Measurements from ENCODE around the gene ANKRD65. TPM values are rescaled to one million over a fixed set of nuclear protein-coding genes. Genes with fewer than 3 reads are reported as not detected.

The ANKRD65 gene
- total and polyA plus RNA-seq, 8 donors, result 2.3 to 41.8 (median 14.0) TPM

- Histone ChIP-seq H3K4me1 (peaks cover 35 to 81% (median 61%) of the 10 kb centered on the region in 3 donors), H3K4me3 (peak overlapping the region in 1 of 4 donors; percentile 76), H3K27me3 (no peaks in the 10 kb centered on the region), H3K9me3 (no peaks in the 10 kb centered on the region), H3K27ac (peak overlapping the region; percentile 81 to 96 (median 92)), H3K36me3 (no peaks in the 10 kb centered on the region)
- DNase-seq (peak in 5 of 6 donors; percentile 49 to 78 (median 51)), ATAC-seq (peak in 2 of 4 donors; percentile 3 to 7), FAIRE-seq (no peak)
- 37 to 47% methylated on average over 12 of the region's 12 CpGs for WGBS, 2 donors
- no peak for TF ChIP-seq CTCF (IDR thresholded peaks at IDR 0.05)
- intact Hi-C loops (cut with DNase I), result no loop called here
Measured at GRCh38 chr1:1433804-1434130, 12.7 kb upstream of the ANKRD65 start.

- Histone ChIP-seq H3K27me3 (no peaks in the 10 kb centered on the region), H3K4me1 (peaks cover 30 to 77% (median 57%) of the 10 kb centered on the region in 3 donors), H3K4me3 (peak overlapping the region in 1 of 4 donors; percentile 76), H3K27ac (peak overlapping the region; percentile 81 to 96 (median 92)), H3K36me3 (no peaks in the 10 kb centered on the region), H3K9me3 (no peaks in the 10 kb centered on the region)
- DNase-seq (peak; percentile 84 to 94 (median 91)), FAIRE-seq (no peak), ATAC-seq (peak; percentile 49 to 71 (median 60))
- WGBS, 2 donors, result 32 to 53% methylated on average over 32 to 34 of the region's 34 CpGs
- no peak for TF ChIP-seq CTCF (IDR thresholded peaks at IDR 0.05)
- intact Hi-C loops (cut with DNase I), result no loop called here
Measured at GRCh38 chr1:1432951-1433803, 12.1 kb upstream of the ANKRD65 start.

DNA sequence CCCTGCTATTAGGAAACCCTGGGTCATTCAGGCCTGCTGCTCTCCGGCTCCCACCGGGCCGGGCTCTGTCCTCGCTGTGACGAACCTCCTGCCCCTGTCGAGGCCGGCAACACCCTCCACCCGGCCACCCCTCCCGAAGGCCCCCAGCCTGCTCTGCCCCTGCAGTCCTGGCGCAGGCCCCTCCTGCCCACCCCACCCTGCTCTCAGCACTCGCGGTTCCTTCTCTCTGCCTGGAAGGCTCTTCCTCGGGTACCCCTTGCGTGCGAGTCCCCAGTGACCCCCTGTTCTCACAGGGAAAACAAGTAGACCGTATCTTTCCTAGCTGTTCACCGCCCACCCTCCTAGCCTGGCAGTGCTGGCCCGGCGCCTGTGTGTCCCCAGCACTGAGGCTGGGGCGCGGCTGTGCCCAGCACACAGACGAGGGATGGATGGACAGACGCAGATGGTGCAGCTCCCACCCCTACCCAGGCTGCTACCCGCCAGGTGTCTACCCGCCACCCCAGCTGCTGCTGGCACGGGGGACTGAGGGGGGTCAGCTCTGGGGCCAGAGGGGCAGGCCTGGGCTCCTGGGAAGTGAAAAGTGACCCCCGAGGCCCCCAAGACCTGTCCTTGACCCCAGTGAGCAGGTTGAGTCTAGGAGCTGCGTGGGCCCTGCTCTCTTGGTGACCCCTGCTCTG lies 11.3 kb upstream of the ANKRD65 start:
- TF ChIP-seq CTCF (IDR thresholded peaks at IDR 0.05), result no peak
- no peaks in the 10 kb centered on the region for H3K27me3 ChIP-seq
- H3K4me1 ChIP-seq, result peaks cover 23 to 71% (median 50%) of the 10 kb centered on the region in 3 donors
- intact Hi-C loops (cut with DNase I), result no loop called here
- H3K9me3 ChIP-seq, result no peaks in the 10 kb centered on the region
- DNase-seq, result peak in 5 of 6 donors; percentile 40 to 72 (median 61)
- no peaks in the 10 kb centered on the region for H3K36me3 ChIP-seq
- ATAC-seq, result peak in 2 of 4 donors; percentile 4
- peak overlapping the region; percentile 81 to 96 (median 92) for H3K27ac ChIP-seq
- no peak for FAIRE-seq
- WGBS, 2 donors, result 58 to 63% methylated on average over 27 to 28 of the region's 28 CpGs
- H3K4me3 ChIP-seq, result peak overlapping the region in 1 of 4 donors; percentile 76

DNA sequence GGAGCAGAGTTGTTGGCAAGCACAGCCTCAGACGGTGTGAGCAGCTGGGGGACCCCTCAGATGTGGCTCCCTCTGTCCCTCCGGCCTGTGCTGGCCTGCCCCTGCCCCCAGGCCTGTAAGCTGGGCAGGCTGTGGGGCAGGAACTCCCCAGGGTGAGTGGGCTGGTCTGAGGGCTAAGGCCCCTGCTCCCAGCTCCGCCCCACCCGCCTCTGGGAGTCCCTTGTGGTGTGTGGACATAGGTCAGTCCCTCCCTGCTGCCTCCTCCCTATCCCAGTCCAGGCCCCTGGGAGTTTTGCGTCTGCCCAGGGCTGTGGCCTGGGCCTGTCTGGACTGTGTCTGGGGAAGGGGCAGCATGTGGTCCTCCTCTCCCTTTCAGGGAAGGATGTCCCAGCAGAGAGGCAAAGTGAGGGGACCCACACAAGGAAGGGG lies 10.8 kb upstream of the ANKRD65 start:
- H3K36me3 ChIP-seq, result no peaks in the 10 kb centered on the region
- no peaks in the 10 kb centered on the region for H3K9me3 ChIP-seq
- DNase-seq, result peak; percentile 39 to 75 (median 62)
- TF ChIP-seq CTCF (IDR thresholded peaks at IDR 0.05), result no peak
- peaks cover 18 to 66% (median 45%) of the 10 kb centered on the region in 3 donors for H3K4me1 ChIP-seq
- H3K4me3 ChIP-seq, result no peak overlapping the region
- H3K27ac ChIP-seq, result peak overlapping the region; percentile 81 to 96 (median 92)
- ATAC-seq, result peak in 2 of 4 donors; percentile 8
- intact Hi-C loops (cut with DNase I), result no loop called here
- FAIRE-seq, result no peak
- 54 to 55% methylated on average over 5 of the region's 5 CpGs for WGBS, 2 donors
- no peaks in the 10 kb centered on the region for H3K27me3 ChIP-seq
